SKM-1 (cell line): Measurements from ENCODE around the gene ATP5PD.

Experiments used
- DNase-seq: peaks from one replicate; lab custom pipeline; 2025; ENCODE audit not compliant: unreplicated experiment; lab: John Stamatoyannopoulos, UW

Gene ATP5PD

DNA sequence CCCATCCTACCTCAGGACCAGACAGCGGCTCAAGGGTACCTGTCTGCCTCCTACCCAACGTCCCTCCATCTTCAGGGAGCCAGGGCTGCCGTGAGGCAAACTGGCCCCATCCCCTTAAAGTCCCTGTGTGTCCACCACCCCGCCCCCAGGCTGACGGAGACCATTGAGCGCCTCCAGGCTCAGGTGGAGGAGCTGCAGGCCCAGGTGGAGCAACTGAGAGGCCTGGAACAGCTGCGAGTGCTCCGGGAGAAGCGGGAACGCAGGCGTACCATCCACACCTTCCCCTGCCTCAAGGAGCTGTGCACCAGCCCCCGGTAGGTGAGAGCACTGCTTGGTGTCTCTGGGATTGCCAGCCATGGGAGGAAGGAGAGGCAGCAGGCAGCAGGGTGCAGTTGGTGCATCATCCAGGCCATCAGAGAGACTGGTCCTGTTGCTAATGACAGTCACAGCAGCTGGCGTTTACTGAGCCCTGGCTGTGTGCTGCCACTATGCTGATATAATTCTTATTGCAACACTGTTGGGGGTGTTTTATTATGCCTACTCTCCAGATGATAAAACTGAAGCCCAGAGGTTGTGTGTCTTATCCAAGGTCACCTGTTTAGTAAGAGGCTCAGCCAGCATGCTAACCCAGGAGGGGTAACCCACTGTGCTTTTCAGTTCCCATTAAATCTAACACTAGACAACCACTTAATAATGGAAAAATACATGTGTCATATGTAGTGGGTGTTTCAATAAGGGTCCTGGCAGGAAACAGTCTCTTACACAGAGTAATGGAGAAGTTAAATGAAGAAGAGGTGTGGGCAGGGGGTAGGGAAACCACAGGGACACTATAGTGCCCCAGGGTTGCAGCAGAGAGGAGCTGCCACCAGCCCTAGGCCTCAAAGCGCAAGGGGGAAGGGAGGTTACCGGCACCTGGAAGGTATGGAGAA is 44.6 kb downstream of the ATP5PD start:
- no peak for DNase-seq

DNA sequence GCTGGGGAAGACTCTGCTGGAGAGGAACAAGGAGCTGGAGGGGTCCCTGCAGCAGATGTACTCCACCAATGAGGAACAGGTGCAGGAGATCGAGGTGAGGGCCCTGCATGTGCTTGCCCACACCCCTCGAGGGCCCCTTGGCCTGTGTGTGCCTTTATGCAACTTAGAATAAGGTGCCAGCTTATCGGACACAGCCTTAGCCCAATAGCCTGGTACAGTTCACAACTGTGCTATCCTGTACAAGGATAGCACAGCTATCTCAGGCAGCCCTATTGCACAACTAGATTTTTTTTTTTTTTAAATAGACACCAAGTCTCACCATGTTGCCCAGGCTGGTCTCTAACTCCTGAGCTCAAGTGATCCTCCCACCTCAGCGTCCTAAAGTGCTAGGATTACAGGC is 47.2 kb downstream of the ATP5PD start:
- DNase-seq: no peak

DNA sequence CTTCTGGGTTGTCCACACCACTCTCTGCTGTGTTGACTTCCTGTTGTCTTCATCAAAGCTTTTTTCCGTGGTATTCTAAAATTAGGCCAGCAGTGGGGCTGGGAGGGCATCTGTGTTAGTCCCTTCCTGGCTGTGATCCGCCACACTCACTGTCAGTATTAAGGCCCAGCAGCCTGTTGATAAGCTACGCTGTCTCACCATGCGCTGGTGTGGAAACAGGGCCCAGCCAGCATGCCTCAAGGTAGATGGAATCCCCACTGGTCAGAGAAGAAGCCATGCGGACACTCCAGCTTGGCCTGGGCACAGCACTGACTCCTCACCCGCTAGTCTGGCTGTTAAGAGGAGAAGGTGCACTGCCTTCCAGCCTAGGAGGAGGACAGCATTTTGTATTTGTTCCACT is 48.0 kb downstream of the ATP5PD start:
- no peak for DNase-seq

DNA sequence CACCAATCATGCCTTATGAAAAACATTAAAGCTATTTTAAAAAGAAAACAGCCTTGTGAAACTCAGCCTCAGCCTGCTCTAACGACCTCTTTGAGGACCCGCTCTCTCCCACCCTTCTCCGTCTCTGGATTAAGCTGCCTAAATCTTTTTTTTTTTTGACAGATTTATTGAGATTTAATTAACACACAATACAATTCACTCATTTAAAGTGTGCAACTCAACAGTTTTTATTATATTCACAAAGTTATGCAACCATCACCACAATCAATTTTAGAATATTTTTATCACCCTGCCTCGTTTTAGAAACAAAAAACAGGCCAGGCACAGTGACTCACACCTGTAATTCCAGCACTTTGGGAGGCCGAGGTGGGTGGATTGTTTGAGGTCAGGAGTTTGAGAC is 50.9 kb downstream of the ATP5PD start:
- no peak for DNase-seq

DNA sequence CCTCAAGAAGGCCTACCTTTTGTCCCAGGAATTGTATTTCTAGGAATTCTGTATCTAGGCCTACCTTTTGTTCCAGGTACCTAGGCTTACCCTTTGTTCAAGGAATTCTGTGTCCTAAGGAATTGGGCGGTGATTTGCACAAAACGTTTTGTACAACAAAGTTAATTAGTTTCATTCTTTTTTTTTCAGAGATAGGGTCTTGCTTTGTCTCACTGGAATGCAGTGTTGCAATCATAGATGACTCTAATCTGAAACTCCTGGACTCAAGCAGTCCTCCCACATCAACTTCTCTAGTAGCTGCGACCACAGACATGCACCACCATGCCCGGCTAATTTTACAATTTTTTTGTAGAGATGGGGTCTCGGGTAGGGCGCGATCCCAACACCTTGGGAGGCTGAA is 52.3 kb downstream of the ATP5PD start:
- no peak for DNase-seq

DNA sequence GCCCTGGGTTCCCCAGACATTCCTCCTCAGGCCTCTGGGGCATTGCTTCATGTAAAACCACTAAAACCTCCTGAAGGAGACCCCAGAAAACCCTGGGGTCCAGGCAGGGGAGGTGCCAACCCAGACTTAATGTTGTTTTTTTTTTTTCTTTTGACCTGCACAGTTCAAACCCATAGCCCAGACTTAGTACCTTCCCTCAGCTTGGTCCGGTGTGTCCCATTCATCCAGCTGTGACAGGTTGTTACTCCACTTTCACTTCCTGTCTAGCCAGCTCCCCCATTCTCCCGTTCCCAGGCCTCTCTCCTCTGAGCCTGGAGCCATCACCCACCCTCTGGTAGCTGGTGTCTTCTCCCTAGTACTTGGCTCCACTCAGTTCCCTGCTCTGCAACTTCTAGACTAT is 54.5 kb downstream of the ATP5PD start:
- no peak for DNase-seq

DNA sequence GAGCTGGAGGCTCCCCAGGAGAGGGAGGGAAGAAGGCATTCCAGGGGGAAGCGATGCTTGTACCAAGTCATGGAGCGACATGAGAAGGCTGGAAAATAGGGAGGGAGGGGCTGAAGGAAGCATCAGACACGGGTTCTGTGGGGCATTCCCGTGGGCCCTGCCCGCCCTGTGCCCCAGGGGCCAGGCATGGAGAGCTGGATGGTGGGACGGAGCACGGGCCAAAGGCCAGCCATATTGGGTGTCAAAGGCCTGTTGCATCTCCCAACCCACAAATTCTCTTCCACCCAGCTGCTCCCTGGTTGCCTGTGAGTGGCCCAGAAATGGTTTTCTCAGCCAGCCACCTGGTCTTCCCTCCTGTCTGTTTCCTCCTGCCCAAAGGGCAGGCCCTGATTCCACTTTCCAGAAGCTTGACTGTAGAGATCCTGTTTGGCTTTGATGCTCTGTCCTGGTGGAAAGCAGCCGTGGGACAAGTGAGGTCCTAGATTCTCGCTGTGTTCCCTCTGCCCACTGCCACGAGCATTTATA is 56.1 kb downstream of the ATP5PD start:
- DNase-seq: no peak
